ENCODE data around the gene RECQL5.

The RECQL5 gene

DNA sequence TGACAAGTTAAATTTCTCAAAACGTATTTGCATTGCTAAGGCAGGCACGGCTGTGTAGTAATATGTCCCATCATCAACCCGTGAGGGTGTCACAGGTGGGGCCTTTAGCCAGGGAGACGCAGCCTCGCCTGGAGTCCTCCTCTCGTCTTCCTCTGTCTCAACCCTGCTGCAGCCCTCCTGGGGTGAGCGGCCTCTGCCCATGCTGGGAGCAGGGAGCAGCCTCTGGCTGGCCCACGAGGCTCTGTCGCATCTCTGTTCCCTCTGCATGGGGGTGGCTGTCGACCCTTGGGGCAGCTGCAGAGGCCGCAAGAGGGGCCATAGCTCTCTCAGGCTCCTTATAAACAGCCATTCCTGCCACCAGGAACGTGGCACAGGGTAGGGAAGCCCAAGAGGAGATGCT is 34.5 kb downstream of the RECQL5 start:
- DNase-seq = no peak

GRCh38 chr17:75631353-75631752 is 35.6 kb downstream of the RECQL5 start:
- DNase-seq = no peak

- DNase-seq = no peak
These were observed 36.7 kb downstream of the RECQL5 start for GRCh38 chr17:75630071-75630917.

DNA sequence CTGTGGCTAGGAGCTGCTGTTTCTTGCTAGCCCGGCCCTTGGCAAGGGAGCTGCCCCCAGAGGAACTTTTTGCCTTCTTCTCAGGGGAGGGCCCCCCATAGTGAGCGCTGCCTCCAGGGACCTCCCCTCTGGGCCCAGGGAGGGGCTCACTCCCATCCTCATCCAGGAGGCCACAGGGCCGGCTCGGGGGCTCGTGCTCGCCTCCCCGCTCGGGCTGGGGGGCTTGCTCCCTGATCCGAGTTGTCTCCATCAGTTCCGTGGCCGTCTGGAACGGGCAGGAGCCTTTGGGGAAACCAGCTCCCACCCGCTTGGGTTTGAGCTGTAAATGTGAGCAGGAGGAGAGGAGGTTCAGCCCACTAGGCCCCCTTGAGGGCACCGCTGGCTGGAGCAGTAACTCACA is 37.8 kb downstream of the RECQL5 start:
- no peak for DNase-seq

DNA sequence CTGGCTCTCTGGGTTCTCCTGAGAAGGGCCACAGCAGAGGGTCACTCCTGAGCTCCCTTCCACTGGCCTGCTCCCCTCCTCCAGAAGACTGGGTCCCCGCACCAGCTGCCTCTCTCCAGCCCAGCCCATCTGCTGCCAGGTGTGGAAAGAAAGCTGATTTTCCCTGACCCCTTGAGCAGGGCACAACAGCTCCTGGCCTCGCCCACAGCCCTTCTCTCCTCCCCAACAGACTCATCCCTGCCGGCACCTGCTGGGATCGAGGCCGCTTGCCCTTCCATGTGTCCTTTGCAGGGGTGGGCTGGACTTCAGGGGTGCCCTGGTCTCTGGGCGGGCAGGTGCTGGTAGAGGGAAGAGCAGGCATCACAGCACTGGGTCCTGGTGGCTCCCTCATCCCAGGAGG is 38.5 kb downstream of the RECQL5 start:
- no peak for DNase-seq

GRCh38 chr17:75627094-75627493 is 39.9 kb downstream of the RECQL5 start:
- DNase-seq = no peak

- DNase-seq = no peak
These were observed 40.4 kb downstream of the RECQL5 start for GRCh38 chr17:75626496-75627038.

DNA sequence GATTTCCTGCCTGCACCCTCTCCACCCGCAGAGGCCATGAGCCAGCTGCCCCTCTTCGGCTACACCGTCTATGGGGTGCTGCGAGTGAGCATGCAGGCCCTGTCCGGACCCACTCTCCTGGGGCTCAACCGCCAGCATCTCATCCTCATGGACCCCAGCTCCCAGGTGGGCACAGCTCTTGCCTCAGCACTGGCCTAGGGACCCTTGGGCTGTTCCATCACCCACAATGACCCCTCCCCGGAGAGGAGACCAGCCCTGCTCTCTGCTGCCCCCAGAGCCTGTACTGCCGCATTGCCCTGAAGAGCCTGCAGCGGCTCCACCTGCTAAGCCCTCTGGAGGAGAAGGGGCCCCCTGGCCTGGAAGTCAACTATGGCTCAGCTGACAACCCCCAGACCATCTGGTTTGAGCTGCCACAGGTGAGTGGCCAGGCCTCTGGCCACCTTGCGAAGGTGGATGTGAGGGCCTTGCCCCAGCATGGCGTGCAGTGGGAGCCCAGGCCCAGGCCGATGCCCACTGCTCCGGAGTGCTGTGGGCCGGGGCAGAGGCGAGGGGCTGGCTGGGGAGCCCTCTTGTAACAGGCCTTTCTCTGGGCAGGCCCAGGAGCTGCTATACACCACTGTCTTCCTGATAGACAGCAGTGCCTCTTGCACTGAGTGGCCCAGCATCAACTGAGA is 41.0 kb downstream of the RECQL5 start:
- no peak for DNase-seq

GRCh38 chr17:75624714-75625345 is 42.1 kb downstream of the RECQL5 start:
- DNase-seq = no peak

DNA sequence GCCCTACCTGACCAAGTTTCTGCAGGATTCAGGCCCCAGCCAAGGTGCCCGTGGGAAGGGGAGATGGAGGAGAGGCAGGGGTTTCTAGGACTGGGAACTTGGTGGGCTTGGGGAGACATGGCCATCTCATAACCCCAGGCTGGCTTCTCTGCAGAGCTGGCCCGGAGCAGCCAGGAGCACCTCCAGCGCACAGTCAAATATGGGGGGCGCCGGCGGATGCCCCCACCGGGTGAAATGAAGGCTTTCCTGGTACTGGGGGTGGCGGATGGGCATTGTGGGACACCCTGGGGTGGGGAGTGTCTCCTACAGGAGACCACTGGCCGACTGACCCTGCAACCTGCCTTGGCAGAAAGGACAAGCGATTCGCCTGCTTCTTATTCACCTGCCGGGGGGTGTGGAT is 42.9 kb downstream of the RECQL5 start:
- no peak for DNase-seq

DNA sequence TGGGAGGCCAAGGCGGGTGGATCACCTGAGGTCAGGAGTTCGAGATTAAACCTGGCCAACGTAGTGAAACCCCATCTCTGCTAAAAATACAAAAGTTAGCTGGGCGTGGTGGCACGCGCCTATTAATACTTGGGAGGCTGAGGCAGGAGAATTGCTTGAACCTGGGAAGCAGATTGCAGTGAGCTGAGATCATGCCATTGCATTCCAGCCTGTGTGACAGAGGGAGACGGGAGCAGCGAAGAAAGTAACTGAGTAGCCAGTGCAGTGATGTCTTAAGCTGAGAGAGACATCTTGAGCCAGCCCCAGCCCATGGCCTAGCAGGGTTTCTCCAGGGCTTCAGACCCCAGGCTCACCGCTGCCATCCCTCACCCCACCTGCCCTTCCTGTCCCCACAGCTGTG is 43.6 kb downstream of the RECQL5 start:
- no peak for DNase-seq

DNA sequence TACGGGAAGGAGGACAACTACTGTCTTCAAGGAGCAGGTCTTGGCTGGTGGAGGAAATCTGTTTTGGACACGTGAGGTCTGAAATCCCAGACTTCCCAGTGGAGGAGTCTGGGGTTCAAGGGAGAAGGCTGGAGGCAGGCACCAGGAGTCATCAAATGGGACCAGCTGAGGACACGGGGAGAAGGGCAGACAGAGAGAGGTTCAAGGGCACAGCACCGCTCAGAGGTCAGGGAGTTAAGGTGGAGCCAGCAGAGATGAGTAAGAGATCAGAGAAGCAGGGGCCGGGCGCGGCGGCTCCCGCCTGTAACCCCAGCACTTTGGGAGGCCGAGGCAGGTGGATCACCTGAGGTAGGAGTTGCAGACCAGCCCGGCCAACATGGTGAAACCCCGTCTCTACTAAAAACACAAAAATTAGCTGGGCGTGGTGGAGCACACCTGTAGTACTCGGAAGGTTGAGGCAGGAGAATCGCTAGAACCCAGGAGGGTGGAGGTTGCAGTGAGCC is 44.1 kb downstream of the RECQL5 start:
- no peak for DNase-seq

- DNase-seq = no peak
These were observed 44.9 kb downstream of the RECQL5 start for GRCh38 chr17:75622076-75622475.

- no peak for DNase-seq
These were observed 45.5 kb downstream of the RECQL5 start for GRCh38 chr17:75621489-75621888.

GRCh38 chr17:75619506-75620431 is 47.2 kb downstream of the RECQL5 start:
- no peak for DNase-seq

- no peak for DNase-seq
These were observed 49.3 kb downstream of the RECQL5 start for GRCh38 chr17:75617675-75618074.

DNA sequence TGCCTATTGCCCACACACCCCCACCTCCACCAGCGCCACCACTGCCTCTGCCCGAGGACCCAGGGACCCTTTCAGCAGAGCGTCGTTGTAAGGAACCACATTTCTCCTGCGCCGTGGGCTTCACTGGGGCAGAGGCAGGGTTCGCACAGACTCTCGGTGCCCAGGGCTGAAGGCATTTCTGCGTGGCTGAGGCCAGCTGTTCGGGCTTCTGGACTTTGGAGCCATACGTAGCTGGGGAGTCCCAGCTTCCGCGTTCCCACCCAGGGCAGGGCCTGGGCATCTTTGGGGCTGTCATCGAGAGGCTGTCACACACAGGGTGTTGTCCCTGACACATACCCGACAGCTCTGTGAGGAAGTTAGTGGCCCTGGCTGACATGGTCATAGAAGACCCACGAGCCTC is 49.7 kb downstream of the RECQL5 start:
- no peak for DNase-seq

DNA sequence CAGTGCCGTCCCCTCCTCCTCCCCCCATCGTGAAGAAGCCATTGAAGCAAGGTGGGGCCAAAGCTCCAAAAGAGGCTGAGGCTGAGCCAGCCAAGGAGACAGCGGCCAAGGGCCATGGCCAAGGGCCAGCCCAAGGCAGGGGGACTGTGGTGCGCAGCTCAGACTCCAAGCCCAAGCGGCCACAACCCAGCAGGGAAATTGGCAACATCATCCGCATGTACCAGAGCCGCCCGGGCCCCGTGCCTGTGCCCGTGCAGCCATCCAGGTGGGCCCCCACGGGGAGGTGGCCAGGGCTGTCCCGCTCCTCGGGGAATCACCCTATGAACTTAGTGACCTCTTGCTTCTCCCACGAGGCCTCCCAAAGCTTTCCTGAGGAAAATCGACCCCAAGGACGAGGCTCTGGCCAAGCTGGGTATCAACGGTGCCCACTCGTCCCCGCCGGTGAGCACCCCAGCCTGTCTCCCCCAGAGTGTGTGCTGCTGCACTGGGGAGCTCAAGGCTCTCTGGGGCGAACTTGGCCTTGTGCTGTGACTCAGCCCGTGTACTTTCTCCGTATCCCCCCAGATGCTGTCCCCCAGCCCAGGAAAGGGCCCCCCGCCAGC is 50.3 kb downstream of the RECQL5 start:
- no peak for DNase-seq

DNA sequence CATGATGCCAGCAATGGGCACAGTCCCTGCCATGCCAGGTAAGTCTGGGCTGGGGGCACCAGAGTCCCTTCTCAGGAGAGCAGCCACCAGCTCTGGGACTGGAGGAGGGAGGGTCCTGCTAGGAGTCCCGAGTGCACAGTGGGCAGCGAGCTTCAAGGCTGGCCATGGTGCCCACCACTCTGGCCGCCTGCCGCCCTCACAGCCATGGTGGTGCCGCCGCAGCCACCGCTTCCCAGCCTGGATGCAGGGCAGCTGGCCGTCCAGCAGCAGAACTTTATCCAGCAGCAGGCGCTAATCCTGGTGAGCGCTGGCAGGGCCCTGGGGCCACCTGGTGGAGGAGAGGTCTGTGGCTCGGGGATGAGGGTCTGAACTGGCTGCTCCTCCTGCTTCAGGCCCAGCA is 51.7 kb downstream of the RECQL5 start:
- DNase-seq = no peak

GRCh38 chr17:75614556-75615270 is 52.2 kb downstream of the RECQL5 start:
- DNase-seq = no peak

GRCh38 chr17:75614006-75614405 is 52.9 kb downstream of the RECQL5 start:
- no peak for DNase-seq

Data from activated CD8-positive, alpha-beta memory T cell treated with anti-CD3 and anti-CD28 coated beads, Interleukin-2, amount 50 U/mL, for 4 hours (primary cell).